AG09319 (cell line): ENCODE data around the gene STK33.

Experiments used
- DNase-seq: peaks from one replicate; pipeline ENCODE4 v3.0.0-alpha.2; 2010; ENCODE audit warnings: low read depth; ENCODE audit errors: extremely low read depth
- TF ChIP-seq, protein P1 (sequence below): IDR thresholded peaks from 2 replicates; pipeline ENCODE4 v1.5.1; 2011; ENCODE audit warnings: low read depth, mild to moderate bottlenecking, inconsistent platforms, low read length, moderate library complexity

Gene STK33

DNA sequence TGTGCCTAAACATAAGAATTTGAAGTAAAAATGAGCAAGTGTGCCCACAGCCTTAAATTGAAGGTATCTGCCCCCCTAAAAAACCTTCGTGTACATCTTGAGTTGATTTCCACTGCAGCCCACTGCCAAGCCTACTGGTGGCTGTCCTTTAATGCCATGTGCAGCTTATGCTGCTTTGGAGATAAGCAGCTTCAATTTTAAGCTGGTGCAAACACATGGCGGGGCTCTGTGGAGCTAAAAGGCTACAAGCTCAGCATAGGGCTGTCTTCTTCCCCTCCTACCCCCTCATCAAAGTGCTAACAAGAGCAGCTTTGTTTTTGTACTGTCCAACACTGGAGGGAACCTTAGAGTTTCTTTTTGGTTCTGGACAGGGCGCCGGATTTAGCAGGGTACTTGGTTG, 201.9 kb downstream of the STK33 start:
- TF ChIP-seq, protein P1, sequence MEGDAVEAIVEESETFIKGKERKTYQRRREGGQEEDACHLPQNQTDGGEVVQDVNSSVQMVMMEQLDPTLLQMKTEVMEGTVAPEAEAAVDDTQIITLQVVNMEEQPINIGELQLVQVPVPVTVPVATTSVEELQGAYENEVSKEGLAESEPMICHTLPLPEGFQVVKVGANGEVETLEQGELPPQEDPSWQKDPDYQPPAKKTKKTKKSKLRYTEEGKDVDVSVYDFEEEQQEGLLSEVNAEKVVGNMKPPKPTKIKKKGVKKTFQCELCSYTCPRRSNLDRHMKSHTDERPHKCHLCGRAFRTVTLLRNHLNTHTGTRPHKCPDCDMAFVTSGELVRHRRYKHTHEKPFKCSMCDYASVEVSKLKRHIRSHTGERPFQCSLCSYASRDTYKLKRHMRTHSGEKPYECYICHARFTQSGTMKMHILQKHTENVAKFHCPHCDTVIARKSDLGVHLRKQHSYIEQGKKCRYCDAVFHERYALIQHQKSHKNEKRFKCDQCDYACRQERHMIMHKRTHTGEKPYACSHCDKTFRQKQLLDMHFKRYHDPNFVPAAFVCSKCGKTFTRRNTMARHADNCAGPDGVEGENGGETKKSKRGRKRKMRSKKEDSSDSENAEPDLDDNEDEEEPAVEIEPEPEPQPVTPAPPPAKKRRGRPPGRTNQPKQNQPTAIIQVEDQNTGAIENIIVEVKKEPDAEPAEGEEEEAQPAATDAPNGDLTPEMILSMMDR = no peak
- DNase-seq = no peak

- TF ChIP-seq, protein P1 = no peak
- no peak for DNase-seq
These were observed 203.0 kb downstream of the STK33 start for GRCh38 chr11:8390851-8391612.

- TF ChIP-seq, protein P1 = no peak
- no peak for DNase-seq
These were observed 204.7 kb downstream of the STK33 start for GRCh38 chr11:8389029-8389996.

DNA sequence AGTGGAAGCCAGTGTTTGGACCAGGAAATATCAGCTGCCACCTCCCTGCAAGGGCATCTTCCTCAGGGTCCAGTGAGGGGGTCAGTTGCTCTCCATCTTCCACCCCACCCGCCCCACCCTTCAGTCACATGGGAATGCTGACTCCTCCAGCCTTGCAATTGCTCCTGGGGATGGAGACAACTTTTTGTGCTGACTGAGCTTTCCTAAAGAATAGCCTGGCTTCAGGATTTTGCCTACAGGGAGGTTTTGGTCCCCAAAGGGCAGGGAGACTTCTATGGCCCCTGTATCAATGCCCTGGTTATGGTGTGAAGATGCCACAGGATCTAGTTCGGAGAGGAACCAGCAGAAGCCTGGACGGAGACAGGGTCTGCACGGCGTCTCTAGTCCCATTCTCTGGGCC, 206.3 kb downstream of the STK33 start:
- DNase-seq = no peak
- TF ChIP-seq, protein P1 = no peak

GRCh38 chr11:8387141-8387540, 206.9 kb downstream of the STK33 start:
- DNase-seq = no peak
- TF ChIP-seq, protein P1 = no peak

GRCh38 chr11:8386134-8386864, 207.7 kb downstream of the STK33 start:
- DNase-seq = no peak
- TF ChIP-seq, protein P1 = no peak
